Measurements from ENCODE around the gene FBXL19. TPM values are rescaled to one million over a fixed set of nuclear protein-coding genes. Genes with fewer than 3 reads are reported as not detected.
A peak's percentile ranks its signal among the peaks of the same experiment; 100 is the strongest.

The FBXL19 gene
- total RNA-seq, 1 donor from 2014 or later: 11.4 TPM

DNA sequence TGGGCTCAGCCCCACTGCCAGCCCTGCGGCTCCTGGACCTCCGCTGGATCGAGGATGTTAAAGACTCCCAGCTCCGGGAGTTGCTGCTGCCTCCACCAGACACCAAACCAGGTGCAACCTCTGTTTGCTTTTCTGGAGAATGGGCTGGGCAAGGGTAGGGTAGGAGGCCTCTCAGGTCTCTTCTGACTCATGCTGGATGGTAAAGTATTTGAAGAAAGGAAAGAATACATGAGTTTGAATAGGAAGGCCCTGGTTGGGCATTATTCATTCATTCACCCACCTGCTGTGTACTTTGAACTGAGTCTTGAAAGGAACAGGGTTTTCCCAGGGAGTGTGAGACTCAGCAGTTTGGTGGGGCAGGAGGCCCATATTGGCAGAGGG lies 19.0 kb downstream of the FBXL19 start:
- DNase-seq (ENCODE audit: low spot score): no peak

DNA sequence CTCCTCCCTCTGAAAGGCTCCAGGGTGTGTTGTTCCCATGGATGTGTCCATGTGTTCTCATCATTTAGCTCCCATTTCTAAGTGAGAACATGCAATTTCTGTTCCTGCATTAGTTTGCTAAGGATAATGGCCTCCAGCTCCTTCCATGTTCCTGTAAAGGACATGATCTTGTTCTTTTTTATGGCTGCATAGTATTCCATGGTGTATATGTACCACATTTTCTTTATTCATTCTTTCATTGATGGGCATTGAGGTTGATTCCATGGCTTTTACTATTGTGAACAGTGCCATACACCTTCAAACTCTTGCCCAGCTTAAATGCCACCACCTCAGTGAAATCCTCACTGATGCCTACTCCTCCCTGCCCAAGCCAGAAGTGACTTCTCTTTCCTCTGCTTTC lies 21.0 kb downstream of the FBXL19 start:
- no peak for DNase-seq (ENCODE audit: low spot score)

DNA sequence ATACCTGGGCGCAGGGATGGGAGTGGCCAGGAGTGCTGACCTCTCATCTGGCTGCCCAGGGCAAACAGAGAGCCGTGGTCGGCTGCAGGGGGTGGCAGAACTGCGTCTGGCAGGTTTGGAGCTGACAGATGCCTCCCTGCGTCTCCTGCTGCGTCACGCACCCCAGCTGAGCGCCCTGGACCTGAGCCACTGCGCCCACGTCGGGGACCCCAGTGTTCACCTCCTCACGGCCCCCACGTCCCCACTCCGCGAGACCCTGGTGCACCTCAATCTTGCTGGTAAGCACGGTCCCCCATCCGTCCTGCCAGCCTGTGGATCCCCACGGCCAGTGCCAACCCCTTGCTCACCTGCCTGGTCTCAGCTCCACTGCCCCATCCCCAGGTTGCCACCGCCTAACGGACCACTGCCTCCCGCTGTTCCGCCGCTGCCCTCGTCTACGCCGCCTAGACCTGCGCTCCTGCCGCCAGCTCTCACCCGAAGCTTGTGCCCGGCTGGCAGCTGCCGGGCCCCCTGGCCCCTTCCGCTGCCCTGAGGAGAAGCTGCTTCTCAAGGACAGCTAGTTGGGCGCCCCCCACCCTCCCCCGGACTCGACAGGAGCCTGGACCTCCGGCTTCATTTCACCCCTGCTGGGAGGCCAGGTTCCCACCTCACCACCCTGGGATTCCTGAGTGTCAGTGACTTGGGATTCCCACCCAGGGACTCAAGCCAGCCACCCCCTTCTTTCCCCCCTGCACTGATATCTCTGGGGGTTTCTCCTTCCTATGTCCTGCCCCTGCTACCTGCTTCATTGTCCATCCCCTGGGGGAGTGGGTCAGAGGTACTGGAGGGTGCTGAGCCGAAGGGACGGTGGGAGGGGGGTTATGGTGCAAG lies 23.5 kb downstream of the FBXL19 start:
- DNase-seq (ENCODE audit: low spot score): no peak

DNA sequence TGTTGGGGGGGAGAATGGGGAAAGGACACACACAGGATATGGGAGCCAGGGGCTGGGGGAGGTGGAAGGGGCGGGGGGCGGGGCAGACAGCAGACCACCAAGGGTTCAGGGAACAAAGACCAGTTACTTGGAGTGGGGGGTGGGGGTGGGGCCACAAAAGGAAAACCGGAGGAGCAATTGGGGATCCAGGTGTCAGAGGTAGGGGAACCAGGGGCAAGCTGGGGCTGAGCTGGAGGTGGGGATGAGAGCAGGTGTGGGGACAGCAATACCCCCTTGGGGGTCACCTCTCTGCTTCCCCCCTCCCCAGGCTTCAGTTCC lies 24.1 kb downstream of the FBXL19 start:
- no peak for DNase-seq (ENCODE audit: low spot score)

DNA sequence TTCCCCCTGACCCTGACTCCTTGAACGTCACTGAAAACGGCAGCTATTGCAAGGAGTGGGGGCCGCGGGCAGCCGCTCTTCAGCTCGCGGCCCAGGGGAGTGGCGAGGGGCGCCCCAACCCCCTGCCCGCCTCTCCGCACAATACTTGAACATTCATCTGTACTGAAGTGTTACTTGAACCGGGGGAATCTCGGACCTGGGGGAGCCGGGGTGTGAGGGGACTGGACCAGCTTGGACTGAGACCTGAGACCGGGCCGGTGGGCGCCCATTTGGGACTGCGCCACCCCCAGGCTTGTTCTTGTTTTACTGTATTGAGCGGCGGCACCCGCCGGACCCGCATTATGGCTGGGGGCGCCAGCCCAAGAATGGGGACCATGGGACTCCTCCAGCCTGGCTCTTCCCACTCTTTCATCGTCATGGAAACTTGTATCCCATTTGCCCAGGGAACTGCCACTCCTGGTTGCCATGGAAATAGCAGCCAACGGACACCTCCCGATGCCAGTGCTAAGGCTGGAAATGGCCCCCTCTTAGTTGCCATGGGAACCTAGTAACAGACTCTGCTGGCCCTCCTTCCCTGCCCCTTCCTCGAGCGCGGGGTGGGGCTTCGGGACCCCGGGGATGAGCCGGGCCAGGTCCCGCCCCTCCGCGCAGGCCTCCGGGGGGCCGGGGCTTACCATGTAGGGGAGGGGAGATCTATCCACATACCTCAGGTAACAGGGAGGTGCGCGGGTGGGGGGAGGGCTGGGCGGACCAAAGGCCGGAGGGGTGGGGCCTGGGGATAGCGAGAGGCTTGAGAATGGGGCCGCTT lies 24.7 kb downstream of the FBXL19 start:
- no peak for DNase-seq (ENCODE audit: low spot score)

DNA sequence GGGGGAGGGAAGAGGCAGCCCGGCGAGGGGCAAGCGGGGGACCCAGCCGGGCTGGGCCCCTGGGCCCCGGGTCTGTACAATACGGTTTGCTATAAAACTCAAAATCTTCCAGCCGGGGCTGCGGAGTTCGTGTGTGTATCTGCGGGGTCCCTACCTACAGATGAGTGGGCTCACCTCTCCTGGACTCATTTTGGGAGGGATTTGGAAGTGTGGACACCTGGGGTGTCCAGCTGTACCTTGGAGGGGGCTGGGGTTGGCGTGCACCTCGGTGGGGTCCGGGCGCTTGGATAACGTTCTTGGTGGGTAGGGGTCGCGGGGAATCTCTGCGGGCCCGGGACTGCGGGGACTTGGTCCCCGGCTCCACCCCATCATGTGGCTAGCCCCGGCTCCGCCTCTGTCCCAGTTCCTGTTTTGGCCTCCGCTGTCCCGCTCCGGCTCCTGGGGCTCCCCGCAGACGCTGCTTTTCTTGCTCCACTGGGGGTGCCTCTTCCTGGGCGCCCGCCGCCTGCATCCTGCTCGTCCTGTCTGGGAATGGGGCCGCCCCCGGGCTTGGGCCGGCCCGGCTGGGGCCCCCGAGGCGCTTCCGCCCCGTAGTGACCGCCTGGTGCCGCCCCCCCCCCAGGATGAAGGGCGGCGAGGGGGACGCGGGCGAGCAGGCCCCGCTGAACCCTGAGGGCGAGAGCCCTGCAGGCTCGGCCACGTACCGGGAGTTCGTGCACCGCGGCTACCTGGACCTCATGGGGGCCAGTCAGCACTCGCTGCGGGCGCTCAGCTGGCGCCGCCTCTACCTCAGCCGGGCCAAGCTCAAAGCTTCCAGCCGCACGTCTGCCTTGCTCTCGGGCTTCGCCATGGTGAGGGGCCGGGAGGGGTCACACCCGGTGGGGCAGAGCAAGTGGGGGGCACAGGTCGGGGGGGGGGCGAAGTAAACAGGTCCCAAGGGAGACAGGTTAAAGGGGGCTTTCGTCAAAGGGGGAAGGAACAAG lies 25.6 kb downstream of the FBXL19 start, which contains the start of gene ORAI3:
Gene ORAI3 (plus strand): TSS at position 402 of the 983 bp plus-strand sequence. CDS start 222 bp downstream, at position 624.
- DNase-seq (ENCODE audit: low spot score): no peak

DNA sequence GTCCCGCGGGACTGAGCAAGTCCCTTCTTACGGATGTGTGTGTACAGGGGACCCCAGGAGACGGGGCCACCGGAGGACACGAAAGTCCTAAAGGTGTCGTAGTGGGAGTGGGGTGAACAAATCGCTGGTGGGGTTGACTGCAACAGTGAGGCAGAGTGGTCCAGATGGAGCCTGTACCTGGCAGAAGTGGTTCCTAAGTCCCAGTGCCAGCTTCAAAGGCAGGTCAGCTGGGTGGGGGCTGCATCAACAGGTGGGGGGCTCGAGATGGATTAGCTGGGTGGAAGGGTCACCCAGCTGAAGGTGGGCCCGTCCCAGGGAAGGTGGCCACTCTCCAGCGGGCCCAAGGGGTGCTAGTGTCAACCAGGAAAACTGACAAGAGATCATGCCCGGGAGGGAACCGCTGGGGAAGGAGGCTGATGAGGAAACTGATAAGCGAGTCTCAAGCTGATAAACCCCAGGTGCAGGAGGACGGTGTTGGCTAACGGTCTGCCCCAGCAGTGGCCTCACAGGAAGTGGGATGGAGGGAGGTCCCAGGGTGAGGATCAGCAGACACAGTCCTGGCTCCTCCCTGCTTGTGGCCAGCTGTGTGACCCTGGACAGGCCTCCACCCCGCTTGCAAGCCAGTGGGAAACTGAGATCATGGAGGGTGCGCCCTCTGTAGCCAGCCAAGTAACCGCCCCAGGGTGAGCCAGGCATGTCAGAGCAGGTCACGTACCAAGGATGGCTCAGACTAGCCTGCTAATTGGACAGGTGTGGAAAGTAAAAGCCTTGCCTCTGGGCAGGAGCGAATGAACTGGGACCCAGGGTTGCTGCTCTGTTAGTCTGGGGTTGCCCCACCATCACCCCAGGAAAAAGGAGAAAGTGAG lies 26.5 kb downstream of the FBXL19 start:
- DNase-seq (ENCODE audit: low spot score): peak; percentile 93

DNA sequence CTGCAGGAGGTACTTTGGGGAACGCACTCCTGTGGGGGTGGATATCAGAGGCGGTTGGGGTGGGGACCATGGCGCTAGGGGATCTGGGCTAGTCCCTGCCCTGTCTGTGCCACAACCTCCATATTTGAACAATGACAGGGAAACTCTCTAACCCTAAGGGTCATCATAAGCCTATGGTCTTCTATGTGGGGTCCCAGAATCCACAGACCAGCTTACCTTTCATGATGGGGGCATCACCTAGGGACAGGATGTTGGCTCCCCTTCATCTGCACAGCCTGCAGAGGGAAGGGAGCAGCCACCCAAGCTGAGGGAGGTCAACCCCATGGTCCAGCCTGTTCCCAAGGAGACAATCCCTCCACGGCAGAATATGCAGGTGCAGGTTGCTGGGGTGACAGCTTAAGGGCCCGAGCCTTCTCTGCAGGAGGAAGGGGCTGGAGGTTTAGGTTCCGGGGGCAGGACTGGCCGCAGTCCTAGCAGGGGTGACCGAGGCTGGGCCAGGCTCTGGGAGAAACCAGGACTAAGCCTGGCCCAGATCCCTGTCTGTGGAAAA lies 27.2 kb downstream of the FBXL19 start:
- DNase-seq (ENCODE audit: low spot score): no peak

DNA sequence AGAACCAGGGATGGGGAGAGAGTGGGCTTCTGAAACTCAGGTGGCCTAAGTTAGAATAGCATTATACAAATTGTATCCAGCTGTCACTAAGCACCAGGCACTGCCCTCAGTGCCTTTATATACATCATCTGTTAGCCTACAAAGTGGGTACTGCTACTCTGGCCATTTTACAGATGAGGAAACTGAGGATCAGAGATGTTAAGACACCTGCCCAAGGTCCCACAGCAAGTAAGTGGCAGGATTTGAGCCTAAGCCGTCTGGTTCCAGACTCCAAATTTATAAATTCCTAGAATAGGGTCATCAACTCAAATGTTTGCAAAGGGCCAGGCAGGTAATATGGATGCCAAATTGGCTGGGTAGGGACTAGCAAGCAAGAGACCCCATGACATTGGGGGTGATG lies 27.8 kb downstream of the FBXL19 start:
- DNase-seq (ENCODE audit: low spot score): no peak

DNA sequence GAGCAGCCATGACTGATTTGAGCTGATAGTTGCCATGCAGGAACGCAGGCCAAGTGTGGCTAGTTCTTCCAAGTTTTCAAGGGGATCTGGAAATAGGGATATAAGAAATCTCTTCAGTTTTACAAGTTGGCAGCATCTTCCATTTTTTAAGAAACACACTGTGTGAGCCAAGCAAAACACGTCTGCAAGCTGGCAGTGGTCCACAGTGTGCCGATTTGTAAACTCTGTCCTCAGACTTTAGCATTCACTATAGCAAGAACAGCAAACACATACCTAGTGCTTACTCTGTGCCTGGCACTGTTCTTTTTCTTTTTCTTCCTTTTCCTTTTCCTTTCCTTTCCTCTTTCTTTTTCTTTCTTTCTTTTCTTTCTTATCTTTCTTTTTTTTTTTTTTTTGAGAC lies 28.4 kb downstream of the FBXL19 start:
- no peak for DNase-seq (ENCODE audit: low spot score)

DNA sequence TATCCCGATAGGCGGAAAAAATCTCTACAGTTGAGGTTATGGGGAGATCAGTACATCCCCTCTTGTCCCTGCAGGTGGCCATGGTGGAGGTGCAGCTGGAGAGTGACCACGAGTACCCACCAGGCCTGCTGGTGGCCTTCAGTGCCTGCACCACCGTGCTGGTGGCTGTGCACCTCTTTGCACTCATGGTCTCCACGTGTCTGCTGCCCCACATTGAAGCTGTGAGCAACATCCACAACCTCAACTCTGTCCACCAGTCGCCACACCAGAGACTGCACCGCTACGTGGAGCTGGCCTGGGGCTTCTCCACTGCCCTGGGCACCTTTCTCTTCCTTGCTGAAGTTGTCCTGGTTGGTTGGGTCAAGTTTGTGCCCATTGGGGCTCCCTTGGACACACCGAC lies 29.7 kb downstream of the FBXL19 start:
- DNase-seq (ENCODE audit: low spot score): no peak

DNA sequence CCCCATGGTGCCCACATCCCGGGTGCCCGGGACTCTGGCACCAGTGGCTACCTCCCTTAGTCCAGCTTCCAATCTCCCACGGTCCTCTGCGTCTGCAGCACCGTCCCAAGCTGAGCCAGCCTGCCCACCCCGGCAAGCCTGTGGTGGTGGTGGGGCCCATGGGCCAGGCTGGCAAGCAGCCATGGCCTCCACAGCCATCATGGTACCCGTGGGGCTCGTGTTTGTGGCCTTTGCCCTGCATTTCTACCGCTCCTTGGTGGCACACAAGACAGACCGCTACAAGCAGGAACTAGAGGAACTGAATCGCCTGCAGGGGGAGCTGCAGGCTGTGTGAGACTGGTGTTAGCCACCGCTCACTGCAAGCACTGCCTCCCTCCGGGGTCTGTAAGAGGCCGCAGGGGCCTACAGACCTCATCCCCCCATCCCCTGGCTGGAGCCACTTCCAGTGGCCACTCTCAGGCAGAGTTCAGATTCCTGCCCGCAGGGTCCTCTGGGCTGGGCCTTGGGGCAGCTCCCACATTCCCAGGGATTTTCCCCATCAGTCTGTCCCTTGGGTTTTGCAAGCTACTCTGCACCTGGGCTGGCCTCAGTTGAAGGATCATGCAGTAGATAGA lies 30.2 kb downstream of the FBXL19 start:
- no peak for DNase-seq (ENCODE audit: low spot score)

DNA sequence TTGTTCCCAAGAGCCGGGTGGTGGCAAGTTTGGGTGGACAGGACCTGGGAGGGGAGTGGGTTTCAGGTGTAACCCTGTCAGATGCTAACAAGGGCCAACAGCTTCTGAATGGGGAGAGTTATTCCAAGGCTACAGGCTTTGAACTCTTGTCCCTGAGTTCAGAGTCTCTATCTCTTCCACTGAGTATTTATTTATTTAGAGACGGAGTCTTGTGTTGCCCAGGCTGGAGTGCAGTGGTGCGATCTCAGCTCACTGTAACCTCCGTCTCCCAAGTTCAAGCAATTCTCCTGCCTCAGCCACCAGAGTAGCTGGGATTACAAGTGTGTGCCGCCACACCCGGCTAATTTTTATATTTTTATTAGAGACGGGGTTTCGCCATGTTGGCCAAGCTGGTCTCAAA lies 31.6 kb downstream of the FBXL19 start:
- DNase-seq (ENCODE audit: low spot score): no peak

DNA sequence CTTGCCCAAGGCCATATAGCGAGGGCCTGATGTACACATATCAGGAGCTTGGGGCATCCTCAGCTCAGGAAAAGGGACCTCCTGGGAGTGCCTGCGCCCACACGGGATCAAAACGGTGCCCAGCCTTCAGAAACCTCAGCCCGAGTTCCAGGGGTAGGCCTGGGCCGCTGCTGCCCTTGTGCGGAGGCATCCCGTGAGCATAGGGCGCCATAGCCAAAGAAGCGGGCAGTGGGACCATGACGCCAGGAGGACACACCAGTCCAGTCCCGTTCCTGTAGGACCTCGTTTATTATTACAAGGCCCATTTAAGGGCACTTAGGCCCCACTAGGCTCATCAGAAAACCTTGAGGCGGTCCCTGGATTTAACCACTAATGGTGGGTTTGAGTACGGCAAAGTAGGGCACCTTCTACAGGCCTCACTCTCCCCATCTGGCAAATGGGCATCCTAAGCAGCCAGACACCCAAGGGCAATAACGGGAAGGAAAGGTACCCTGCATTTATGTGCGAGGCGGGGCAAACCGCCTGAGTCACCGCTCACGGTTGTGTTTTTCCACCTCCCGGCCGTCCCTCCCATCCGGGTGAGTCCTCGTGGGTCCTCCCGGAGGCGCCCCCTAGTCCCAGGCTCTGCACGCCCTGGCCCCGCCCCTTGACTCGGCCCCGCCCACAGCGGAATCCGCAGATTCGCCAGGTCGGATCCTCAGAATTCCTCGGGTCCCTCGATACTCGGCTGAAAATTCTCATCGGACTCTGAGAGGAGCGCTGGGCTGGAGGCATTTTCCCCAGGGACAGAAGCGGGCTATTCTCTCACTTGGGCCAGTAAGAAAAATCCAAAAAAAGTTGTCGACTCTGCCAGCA lies 33.5 kb downstream of the FBXL19 start:
- DNase-seq (ENCODE audit: low spot score): peak; percentile 96

DNA sequence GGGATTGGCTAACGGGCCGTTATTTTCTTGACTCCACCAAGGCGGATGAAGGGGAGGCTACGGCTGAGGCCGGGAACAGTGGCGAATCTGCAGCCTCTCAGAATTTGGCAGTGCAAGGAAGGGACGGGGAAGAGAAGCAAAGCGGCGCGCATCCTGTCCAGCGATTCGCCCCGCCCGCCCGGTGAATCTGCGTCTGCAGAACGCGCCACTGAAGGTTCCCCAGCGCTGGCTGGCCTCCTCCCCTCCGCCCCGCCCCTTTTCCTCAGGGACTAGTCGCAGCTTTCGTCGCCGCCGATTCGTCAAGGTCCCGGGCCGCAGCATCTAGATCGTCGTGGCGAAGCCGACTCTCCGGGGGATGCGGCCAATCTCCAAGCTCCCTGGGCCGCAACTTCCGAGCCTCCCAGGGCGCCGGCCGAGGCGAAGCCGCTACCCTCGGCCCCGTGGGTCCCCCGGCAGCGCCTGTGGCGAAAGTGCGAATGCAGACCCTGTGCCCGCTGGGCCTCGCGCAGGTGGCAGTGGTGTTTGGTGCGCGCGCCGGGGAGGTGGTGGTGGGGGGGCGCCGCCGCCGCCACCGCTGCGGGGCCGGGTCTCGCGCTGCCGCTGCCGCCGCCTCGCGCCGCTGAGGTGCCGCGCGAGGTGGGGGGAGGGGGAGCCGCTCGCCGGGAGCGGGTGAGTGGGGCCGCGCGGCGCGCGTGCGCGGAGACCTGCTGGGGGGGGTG lies 34.2 kb downstream of the FBXL19 start, which contains the start of gene SETD1A:
Gene SETD1A (plus strand): TSS at position 299 of the 719 bp plus-strand sequence. CDS start 978 bp downstream, outside the sequence.
- DNase-seq (ENCODE audit: low spot score): peak; percentile 99

DNA sequence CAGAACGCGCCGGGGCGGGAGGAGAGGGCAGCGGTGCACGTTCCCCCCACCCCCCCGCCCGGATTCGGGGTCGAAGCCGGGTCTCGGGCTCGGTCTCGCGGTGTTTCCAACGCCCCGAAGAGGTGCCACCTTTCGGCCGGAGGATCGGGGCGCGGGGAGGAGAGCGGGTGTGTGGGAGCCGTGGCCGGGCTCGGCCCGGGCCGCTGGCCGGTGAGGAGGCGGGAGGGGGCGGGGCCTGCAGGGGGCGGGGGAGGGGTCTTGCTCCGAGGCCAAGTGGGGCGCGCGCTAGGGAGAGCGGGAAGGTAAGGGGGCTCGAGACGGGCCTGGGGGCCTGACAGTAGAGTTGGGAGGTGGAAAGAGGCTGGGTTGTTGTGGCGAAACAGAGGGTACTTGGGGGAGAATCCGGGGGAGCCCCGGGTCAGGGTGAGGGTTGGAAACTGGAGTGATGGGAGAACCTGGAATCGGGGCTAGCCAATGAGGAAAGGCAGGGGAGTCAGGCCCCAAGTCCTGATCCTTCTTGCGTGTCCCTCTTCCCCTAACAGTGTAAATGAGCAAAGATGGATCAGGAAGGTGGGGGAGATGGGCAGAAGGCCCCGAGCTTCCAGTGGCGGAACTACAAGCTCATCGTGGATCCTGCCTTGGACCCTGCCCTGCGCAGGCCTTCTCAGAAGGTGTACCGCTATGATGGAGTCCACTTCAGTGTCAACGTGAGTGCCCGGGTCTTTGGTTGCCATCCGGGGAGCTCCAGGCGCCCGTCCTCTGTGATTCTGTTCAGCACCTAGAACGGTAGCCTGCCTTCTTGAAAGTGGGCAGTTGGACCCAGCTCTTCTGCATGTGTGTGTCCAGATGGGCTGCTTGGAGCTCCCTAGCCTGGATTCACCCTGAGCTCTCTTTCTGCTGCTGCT lies 35.1 kb downstream of the FBXL19 start:
- DNase-seq (ENCODE audit: low spot score): no peak

DNA sequence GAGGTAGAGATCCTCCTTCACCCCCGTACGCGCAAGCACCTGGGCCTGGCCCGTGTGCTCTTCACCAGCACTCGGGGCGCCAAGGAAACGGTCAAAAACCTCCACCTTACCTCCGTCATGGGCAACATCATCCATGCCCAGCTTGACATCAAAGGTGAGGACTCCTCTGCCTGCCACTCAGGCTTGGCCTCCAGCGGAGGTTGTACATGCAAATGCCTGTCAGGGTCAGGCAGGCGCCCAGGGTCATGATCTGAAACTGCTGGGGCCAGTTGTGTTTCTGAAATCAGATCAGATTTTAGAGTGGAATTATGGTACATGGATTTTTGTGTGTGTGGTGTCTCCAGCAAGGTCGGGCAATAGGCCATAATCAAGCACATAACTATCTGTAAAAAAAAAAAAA lies 38.0 kb downstream of the FBXL19 start:
- no peak for DNase-seq (ENCODE audit: low spot score)

Data from mesenteric fat pad (tissue), 1 donor.